CD4-positive, alpha-beta T cell treated with Interleukin-15 for 1 hour (primary cell): ENCODE measurements around the gene PEAR1.

ENCODE experiments used
- DNase-seq: peaks from one replicate; pipeline ENCODE4 v3.0.0-alpha.2; 2020

PEAR1 gene

GRCh38 chr1:156884560-156885184 is 8.8 kb upstream of the PEAR1 start:
- no peak for DNase-seq

DNA sequence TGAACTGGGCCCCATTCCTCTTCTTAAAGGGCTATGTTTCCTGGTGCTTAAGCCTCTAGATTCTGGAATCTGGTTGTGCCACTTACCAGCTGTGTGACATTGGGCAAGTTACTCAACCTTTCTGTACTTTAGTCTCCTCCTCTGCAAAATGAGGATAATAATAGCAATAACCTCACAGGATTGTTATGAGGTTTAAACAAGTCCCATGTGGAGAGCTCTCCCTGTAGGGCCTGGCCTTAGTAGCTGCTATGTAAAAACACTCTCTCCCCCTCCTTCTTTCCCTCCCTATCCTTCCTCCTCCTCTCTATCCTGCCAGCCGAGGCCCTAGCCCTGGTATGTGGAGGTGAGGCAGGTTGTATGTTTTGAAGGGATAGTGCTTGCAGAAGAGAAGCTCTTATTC is 8.2 kb upstream of the PEAR1 start:
- DNase-seq: no peak

GRCh38 chr1:156885880-156886355 is 7.6 kb upstream of the PEAR1 start:
- DNase-seq: no peak

DNA sequence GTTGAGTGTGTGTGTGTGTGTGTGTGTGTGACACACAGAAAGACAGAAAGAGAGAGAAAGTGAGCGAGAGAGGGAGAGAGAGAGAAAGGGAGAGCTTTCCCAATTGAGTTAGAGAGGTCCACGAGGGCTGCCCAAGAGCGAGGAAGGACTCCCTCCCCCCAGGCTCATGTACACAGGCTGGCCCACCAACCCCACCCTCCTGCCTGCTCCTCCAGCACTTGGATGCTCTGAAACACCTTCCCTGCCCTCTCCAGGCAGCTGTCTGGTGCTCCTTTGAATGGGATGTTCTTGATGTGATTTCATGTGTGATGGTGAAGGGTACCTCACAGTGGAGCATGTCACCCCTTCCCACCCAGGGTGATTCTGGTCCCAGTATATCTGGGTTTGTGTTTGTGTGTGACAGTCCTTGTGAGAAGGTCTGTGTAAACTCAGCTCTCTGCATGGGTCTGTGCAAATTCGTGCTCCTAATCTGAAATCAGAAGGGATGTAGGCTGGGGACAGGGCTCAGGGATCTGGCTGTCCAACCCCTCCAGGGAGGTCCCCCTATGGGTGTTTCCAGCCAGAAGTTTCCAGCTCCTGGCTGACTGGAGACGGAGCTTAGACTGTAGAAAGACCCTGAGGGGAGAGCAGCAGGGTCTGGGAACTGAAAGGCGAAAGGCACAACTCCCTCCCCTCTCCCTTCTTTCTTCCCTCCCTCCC is 6.8 kb upstream of the PEAR1 start:
- no peak for DNase-seq

- no peak for DNase-seq
Observed at GRCh38 chr1:156887317-156887716, 6.2 kb upstream of the PEAR1 start.

- DNase-seq: no peak
Observed at GRCh38 chr1:156887734-156888133, 5.8 kb upstream of the PEAR1 start.

DNA sequence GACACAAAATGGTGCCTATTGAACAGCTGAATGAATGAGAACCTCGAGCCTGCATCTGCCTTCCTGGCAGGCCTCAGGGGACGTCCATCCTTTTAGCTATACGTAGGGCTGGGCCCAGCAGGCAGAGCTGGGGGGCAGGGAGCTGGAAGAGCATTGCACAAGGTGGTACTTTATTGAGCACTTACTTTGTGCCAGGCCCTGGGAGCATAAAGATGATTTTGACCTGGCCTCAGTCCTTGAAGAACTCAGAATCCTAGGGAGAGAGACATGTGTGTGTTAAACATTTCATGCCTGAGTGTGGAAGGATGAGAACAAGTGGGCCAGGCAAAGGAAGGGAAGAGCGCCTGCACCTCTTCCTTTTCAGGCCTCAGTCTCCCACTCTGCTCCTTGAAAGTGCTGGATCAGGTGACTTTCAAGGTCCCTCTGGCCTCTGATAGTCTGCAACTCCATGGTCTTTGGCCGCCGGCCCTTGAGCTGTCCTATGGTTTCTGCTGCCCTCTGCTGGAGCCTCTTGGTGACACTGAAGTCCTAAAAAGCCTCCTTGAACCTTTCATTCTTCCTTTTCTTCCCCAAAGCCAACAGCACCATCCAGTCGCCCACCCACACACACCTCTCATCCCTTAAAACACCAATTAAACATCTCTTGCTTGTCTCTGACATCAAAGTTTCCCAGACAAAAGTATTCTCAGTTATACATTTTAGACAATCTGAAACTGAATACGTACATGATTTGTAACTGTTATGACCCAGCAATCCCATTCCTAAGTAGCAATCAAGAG is 3.5 kb upstream of the PEAR1 start:
- DNase-seq: peak; percentile 39

GRCh38 chr1:156892190-156893047 is 1.1 kb upstream of the PEAR1 start:
- DNase-seq: peak; percentile 84

DNA sequence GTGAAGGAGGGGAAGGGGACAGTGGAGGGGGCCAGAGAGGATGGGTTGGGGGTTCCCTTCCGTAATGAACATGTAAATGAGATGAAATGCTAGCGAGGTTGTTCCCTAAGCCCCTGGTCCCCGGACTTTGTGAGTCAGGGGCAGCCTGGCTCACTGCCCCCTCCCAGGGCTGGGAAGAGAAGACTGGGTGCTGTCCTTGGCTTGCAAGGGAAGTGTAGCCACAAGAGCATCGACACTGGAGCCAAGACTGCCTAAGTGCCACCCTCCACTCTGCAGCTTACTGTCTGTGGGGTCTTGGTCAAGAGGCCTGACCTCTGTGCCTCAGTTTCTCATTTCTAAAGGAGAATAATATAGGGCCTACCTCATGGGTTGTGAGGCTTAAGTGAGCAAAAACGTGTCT is 483 bp downstream of the PEAR1 start:
- DNase-seq: no peak

- DNase-seq: no peak
Observed at GRCh38 chr1:156894711-156895454, 1.4 kb downstream of the PEAR1 start.

DNA sequence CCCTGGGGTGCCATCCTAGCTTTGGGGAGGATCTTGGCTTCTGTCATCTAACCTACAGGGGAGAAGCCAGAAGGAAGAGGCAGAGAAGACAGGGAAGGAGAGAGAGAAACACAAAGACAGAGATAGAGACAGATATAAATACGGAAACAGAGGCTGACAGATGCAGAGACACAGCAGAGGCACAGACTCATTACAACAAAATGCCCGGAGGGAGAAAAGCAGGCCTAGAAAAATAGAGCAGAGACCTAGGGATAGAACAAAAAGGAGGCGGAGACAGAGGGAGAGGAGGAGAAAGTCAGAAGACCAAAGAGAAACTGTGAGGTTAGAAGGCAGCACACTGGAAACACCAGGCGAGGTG is 1.9 kb downstream of the PEAR1 start:
- DNase-seq: no peak

GRCh38 chr1:156895927-156896326 is 2.4 kb downstream of the PEAR1 start:
- no peak for DNase-seq

DNA sequence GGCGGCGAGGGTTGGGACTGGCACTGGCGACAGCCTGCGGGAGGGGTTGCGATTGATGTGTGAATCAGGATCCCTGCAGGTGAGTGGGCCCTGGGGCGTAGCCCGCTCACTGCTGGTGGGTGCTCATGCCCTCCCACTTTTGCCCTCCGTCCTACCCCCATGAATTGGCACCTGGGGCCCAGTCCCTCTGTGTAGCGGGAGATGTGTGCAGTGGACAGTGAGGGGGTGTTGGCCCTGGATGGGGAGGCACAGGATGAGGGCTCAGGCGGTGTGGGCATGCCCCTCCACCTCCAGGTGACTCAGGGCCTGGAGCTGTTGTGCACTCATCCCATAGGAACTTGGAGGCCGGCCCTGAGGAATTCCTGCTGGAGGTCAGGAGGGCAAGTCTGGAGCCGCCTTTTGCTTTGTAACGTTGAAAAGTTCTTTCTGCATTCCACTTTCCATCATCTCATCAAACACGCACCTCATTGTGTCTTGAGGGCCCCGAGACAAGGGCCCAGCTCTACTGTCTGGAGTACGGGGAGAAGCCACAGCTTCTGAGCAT is 3.0 kb downstream of the PEAR1 start:
- DNase-seq: no peak

DNA sequence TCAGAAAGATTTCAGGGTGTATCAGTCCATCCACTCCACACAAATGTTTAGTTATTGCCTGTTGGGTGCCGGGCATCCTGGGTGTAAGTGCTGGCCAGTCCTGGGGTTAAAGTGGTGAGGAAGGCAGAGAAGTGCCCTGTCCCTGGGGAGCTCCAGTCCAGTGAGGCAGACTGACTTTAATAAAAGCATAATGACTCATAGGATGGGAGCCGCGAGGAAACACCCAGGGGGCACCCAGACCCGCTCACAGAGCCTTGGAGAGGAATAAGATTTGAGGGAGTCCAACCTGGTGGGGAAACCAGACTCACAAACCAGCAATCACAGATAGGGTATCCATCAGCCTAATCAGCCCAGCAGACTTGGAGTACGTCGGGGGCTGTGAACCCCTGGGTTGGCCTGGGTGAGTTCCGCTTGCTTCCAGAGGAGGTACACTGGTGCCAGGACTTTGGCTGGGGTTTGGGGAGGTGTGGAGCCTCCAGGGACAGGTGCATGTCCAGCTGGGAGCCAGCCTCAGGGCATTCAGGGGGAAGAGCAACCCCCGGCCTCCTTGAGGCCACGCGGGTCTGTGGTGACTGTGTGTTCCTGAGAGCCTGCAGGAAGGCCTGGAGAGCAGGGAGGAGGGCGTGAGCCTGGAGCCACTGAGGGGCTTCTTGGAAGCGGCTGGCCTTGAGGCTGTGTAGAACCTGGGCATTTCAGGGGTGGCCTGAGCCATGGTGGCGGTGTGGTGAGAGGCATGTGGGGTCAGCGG is 3.7 kb downstream of the PEAR1 start:
- no peak for DNase-seq

- DNase-seq: no peak
Observed at GRCh38 chr1:156898161-156898566, 4.6 kb downstream of the PEAR1 start.

- no peak for DNase-seq
Observed at GRCh38 chr1:156898971-156899664, 5.6 kb downstream of the PEAR1 start.

DNA sequence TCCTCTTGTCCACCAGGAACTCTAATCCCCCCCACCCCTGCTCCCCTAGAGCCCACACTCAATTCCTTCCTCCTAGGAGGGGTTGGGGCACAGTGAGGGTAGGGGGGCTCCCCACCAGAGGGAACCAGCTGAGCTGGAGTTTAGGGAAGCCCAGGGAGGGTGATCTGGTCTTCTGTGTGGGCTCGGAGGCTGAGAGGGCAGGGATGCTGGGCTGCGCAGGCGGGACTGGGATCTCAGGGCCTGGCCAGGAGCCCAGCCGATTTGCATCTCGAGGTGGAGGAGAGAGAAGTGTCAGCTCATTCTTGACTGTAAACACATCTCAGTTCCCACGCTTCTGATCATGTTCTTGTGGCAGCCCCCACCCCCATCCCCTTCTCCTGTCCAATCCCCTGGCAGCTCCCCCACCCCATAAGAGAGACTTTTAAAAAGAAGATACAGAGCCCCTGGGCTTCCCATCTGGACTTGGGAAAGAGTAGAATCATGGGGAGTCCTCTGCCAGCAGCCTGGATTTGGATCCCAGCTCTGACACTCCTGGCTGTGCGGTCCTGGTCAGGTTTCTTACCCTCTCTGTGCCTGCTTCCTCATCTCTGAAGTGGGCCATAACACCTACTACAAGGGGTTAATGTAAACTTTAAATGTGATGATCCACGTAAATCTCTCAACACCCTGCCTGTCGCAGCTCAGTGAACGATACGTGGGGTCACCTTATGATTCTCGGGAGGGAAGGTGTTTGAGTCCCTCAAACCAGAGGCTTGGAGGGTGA is 6.6 kb downstream of the PEAR1 start:
- no peak for DNase-seq

GRCh38 chr1:156900896-156901589 is 7.5 kb downstream of the PEAR1 start:
- no peak for DNase-seq

- DNase-seq: no peak
Observed at GRCh38 chr1:156901590-156901900, 8.0 kb downstream of the PEAR1 start.
